GM12878 (cell line): Measurements from ENCODE around the gene MARF1. TPM values are rescaled to one million over a fixed set of nuclear protein-coding genes. Genes with fewer than 3 reads are reported as not detected.
A peak's percentile ranks its signal among the peaks of the same experiment; 100 is the strongest.

ENCODE experiments used
- CEBPB ChIP-seq, 2 experiments: fragments of 150-350 bp in 1 of 2; IDR thresholded peaks; 2 replicates each; pipeline ENCODE4 v1.6.1; 2012 to 2014; ENCODE audit warnings: low read depth in 2 of 2, low read length in 2 of 2, borderline replicate concordance in 1 of 2, inconsistent platforms in 1 of 2
- CREB1 ChIP-seq: IDR thresholded peaks from 2 replicates; pipeline ENCODE4 v1.6.1; 2012; ENCODE audit warnings: low read depth, mild to moderate bottlenecking, inconsistent platforms
- ESRRA ChIP-seq: IDR thresholded peaks from 2 replicates; pipeline ENCODE4 v1.6.1; 2012; ENCODE audit warnings: mild to moderate bottlenecking, low read length, improper control_type of control experiment
- FOXM1 ChIP-seq: IDR thresholded peaks from 2 replicates; pipeline ENCODE4 v1.6.1; 2012; ENCODE audit warnings: low read depth, mild to moderate bottlenecking, inconsistent platforms, low read length, moderate library complexity
- GABPA ChIP-seq: IDR thresholded peaks from 2 replicates; pipeline ENCODE4 v1.6.1; 2014; ENCODE audit warnings: antibody characterized with exemption, low read depth, mild to moderate bottlenecking, inconsistent platforms
- GATAD2B ChIP-seq: fragments of 450-650 bp; conservative IDR thresholded peaks from 2 replicates; pipeline ENCODE4 v1.6.1; 2017; ENCODE audit warnings: low read depth, mild to moderate bottlenecking, moderate library complexity
- HDGF ChIP-seq: fragments of 450-650 bp; IDR thresholded peaks from 2 replicates; pipeline ENCODE4 v1.6.1; 2016; ENCODE audit warnings: antibody characterized with exemption
- IRF5 ChIP-seq: fragments of 450-650 bp; IDR thresholded peaks from 2 replicates; pipeline ENCODE4 v1.6.1; 2017; ENCODE audit warnings: borderline replicate concordance
- MAX ChIP-seq: IDR thresholded peaks from 2 replicates; pipeline ENCODE4 v1.6.1; 2012; ENCODE audit warnings: low read depth, low read length, improper control_type of control experiment
- MEF2A ChIP-seq: IDR thresholded peaks from 2 replicates; pipeline ENCODE4 v1.6.1; 2011; ENCODE audit warnings: low read depth, mild to moderate bottlenecking, low read length, moderate library complexity; ENCODE audit not compliant: insufficient read depth
- MXI1 ChIP-seq: fragments of 150-350 bp; IDR thresholded peaks from 2 replicates; pipeline ENCODE4 v1.6.1; 2011; ENCODE audit warnings: low read depth, mild to moderate bottlenecking, inconsistent platforms, low read length, improper control_type of control experiment
- NFIC ChIP-seq: IDR thresholded peaks from 2 replicates; pipeline ENCODE4 v1.6.1; 2012; ENCODE audit warnings: low read depth, mild to moderate bottlenecking, inconsistent platforms, low read length, moderate library complexity
- NFXL1 ChIP-seq: fragments of 450-650 bp; IDR thresholded peaks from 2 replicates; pipeline ENCODE4 v1.6.1; 2017; ENCODE audit warnings: antibody characterized with exemption, mild to moderate bottlenecking, borderline replicate concordance
- NKRF ChIP-seq: fragments of 450-650 bp; conservative IDR thresholded peaks from 2 replicates; pipeline ENCODE4 v1.6.1; 2017; ENCODE audit warnings: mild to moderate bottlenecking, moderate library complexity
- NR2C1 ChIP-seq: fragments of 450-650 bp; IDR thresholded peaks from 2 replicates; pipeline ENCODE4 v1.6.1; 2017; ENCODE audit warnings: antibody characterized with exemption, mild to moderate bottlenecking, moderate library complexity
- PAX8 ChIP-seq: fragments of 450-650 bp; IDR thresholded peaks from 2 replicates; pipeline ENCODE4 v1.6.1; 2017; ENCODE audit warnings: mild to moderate bottlenecking, moderate library complexity
- PKNOX1 ChIP-seq: fragments of 450-650 bp; IDR thresholded peaks from 2 replicates; pipeline ENCODE4 v1.6.1; 2016; ENCODE audit warnings: mild to moderate bottlenecking
- POLR2A ChIP-seq: IDR thresholded peaks from 2 replicates; pipeline ENCODE4 v1.6.1; 2011; ENCODE audit warnings: low read depth, mild to moderate bottlenecking, low read length
- POLR2AphosphoS5 ChIP-seq: IDR thresholded peaks from 2 replicates; pipeline ENCODE4 v1.6.1; 2011; ENCODE audit warnings: mild to moderate bottlenecking, low read length, inconsistent platforms
- RUNX3 ChIP-seq: IDR thresholded peaks from 2 replicates; pipeline ENCODE4 v1.6.1; 2012; ENCODE audit warnings: low read length, inconsistent platforms
- SMAD1 ChIP-seq: fragments of 450-650 bp; IDR thresholded peaks from 2 replicates; pipeline ENCODE4 v1.6.1; 2018; ENCODE audit warnings: mild to moderate bottlenecking, low read depth; ENCODE audit not compliant: partially characterized antibody
- USF2 ChIP-seq: IDR thresholded peaks from 2 replicates; pipeline ENCODE4 v1.6.1; 2011; ENCODE audit warnings: low read depth, low read length, improper control_type of control experiment, borderline replicate concordance
- YBX1 ChIP-seq: fragments of 450-650 bp; IDR thresholded peaks from 2 replicates; pipeline ENCODE4 v1.6.1; 2016; ENCODE audit warnings: antibody characterized with exemption
- ZNF217 ChIP-seq: fragments of 450-650 bp; IDR thresholded peaks from 2 replicates; pipeline ENCODE4 v1.6.1; 2017; ENCODE audit warnings: antibody characterized with exemption, mild to moderate bottlenecking
- ZNF24 ChIP-seq: fragments of 450-650 bp; IDR thresholded peaks from 2 replicates; pipeline ENCODE4 v1.6.1; 2017; ENCODE audit warnings: antibody characterized with exemption, mild to moderate bottlenecking
- ZNF622 ChIP-seq: fragments of 450-650 bp; IDR thresholded peaks from 2 replicates; pipeline ENCODE4 v1.6.1; 2017; ENCODE audit warnings: mild to moderate bottlenecking, inconsistent platforms
- ZZZ3 ChIP-seq: IDR thresholded peaks from 2 replicates; pipeline ENCODE4 v1.6.1; 2011; ENCODE audit warnings: low read depth; ENCODE audit not compliant: control insufficient read depth, insufficient read length
- polyA plus RNA-seq, 11 experiments: library from polyadenylated mRNA; depleted of rRNA in 4 of 11; unstranded in 6 of 11; stranded (reverse) in 5 of 11; fragments of >200 nt; fragmentation: Nextera tagmentation in 4 of 11; fragmentation: Illumina TruSeq in 1 of 11; extraction: Ambion mirVana in 4 of 11; extraction: Trizol in 1 of 11; gene quantifications; 1 replicate in 1 of 11; 2 replicates in 10 of 11; pipeline versions ENCODE4 v1.2.1 to v1.2.3, GENCODE V29; 2011 to 2016; ENCODE audit warnings: inconsistent platforms in 2 of 11, missing spikeins in 2 of 11, low read depth in 1 of 11
- total RNA-seq, 4 experiments: library from RNA; depleted of rRNA in 3 of 4; stranded (reverse); fragments of >200 nt in 3 of 4; fragmentation: Illumina TruSeq in 1 of 4; extraction: Trizol in 1 of 4; gene quantifications; 2 replicates each; pipeline versions ENCODE4 v1.2.1 to v1.2.3, GENCODE V29; 2013 to 2021

Gene MARF1
- total and polyA plus RNA-seq, 10 of the 15 experiments (the other 5 are each of a cell fraction or from before 2014, with no cell fraction given) = 4.5 to 40.1 (median 14.0) TPM

GRCh38 chr16:15643048-15643945, at the start of gene MARF1 (continued):
- TF ChIP-seq NFXL1 (no peak), GABPA (peak; percentile 86), CEBPB (IDR thresholded peaks at IDR 0.05; ENCODE audit: borderline replicate concordance in 1 of 2, low read depth in 2 of 2, low read length in 2 of 2) (no peak), NKRF (peak; percentile 31; the same call in 1 of the 2 replicates), MXI1 (no peak; the same call in 1 of the 2 replicates), USF2 (peak; percentile 66; the same call in 1 of the 2 replicates), NFIC (peak; percentile 39; the same call in 1 of the 2 replicates), YBX1 (no peak), MEF2A (no peak), ZZZ3 (no peak), RUNX3 (peak; percentile 55; the same call in 1 of the 2 replicates), FOXM1 (no peak), CREB1 (peak; percentile 63), POLR2AphosphoS5 (peak; percentile 79), ZNF24 (no peak), HDGF (no peak), ZNF622 (no peak), ESRRA (no peak), IRF5 (no peak), NR2C1 (no peak), MAX (no peak; the same call in none of the 2 replicates), PKNOX1 (no peak), SMAD1 (no peak), ZNF217 (no peak), POLR2A (peak; percentile 64; the same call in 1 of the 2 replicates), GATAD2B (no peak), PAX8 (no peak; the same call in 1 of the 2 replicates)
